ENCODE results near the gene ALPL. TPM values are rescaled to one million over a fixed set of nuclear protein-coding genes. Genes with fewer than 3 reads are reported as not detected.

The ALPL gene
- total RNA-seq, 2 donors from 2014 or later, result 1.6 to 1.9 TPM

GRCh38 chr1:21569820-21570527 is 60.8 kb downstream of the ALPL start:
- intact Hi-C loops (cut with DNase I, micrococcal nuclease), result no loop called here
- no peak for ATAC-seq

GRCh38 chr1:21570528-21570875 is 61.3 kb downstream of the ALPL start:
- DNase-seq, result no peak
- ATAC-seq, result no peak
- intact Hi-C loops (cut with DNase I, micrococcal nuclease), result no loop called here

More at GRCh38 chr1:21569820-21570527, 60.8 kb downstream of the ALPL start:
- DNase-seq, result no peak

GRCh38 chr1:21570885-21571284 is 61.7 kb downstream of the ALPL start:
- intact Hi-C loops (cut with DNase I, micrococcal nuclease), result no loop called here
- no peak for ATAC-seq
- no peak for DNase-seq

- intact Hi-C loops (cut with DNase I, micrococcal nuclease), result no loop called here
- ATAC-seq, result no peak
- DNase-seq, result no peak
Observed at GRCh38 chr1:21572221-21572620, 63.0 kb downstream of the ALPL start.

GRCh38 chr1:21572735-21573277 is 63.6 kb downstream of the ALPL start:
- ATAC-seq, result no peak
- DNase-seq, result no peak
- intact Hi-C loops (cut with DNase I, micrococcal nuclease), result no loop called here

- no peak for ATAC-seq
- no peak for DNase-seq
- intact Hi-C loops (cut with DNase I, micrococcal nuclease), result no loop called here
Observed at GRCh38 chr1:21573475-21573874, 64.3 kb downstream of the ALPL start.

GRCh38 chr1:21573971-21574465 is 64.8 kb downstream of the ALPL start:
- intact Hi-C loops (cut with DNase I, micrococcal nuclease), result no loop called here
- ATAC-seq (peak; percentile 92), DNase-seq (peak; percentile 47 to 73)

- intact Hi-C loops (cut with DNase I, micrococcal nuclease), result no loop called here
- ATAC-seq (peak; percentile 77), DNase-seq (peak in 1 of 2 donors; percentile 27)
Observed at GRCh38 chr1:21574466-21575151, 65.4 kb downstream of the ALPL start.

- ATAC-seq, result no peak
- DNase-seq, result no peak
- intact Hi-C loops (cut with DNase I, micrococcal nuclease), result no loop called here
Observed at GRCh38 chr1:21575351-21575942, 66.2 kb downstream of the ALPL start.

GRCh38 chr1:21576031-21576797 is 67.0 kb downstream of the ALPL start:
- intact Hi-C loops (cut with DNase I, micrococcal nuclease), result no loop called here
- ATAC-seq (no peak), DNase-seq (no peak)

GRCh38 chr1:21576798-21577187 is 67.6 kb downstream of the ALPL start:
- ATAC-seq (no peak), DNase-seq (no peak)
- intact Hi-C loops (cut with DNase I, micrococcal nuclease), result no loop called here

- no peak for DNase-seq
- ATAC-seq, result no peak
- intact Hi-C loops (cut with DNase I, micrococcal nuclease), result no loop called here
Observed at GRCh38 chr1:21577324-21577723, 68.1 kb downstream of the ALPL start.

GRCh38 chr1:21577933-21578332 is 68.7 kb downstream of the ALPL start:
- no peak for DNase-seq
- no peak for ATAC-seq
- intact Hi-C loops (cut with DNase I, micrococcal nuclease), result no loop called here

GRCh38 chr1:21579791-21580190 is 70.6 kb downstream of the ALPL start:
- intact Hi-C loops (cut with DNase I, micrococcal nuclease), result no loop called here

GRCh38 chr1:21584096-21584495 is 74.9 kb downstream of the ALPL start:
- intact Hi-C loops (cut with DNase I, micrococcal nuclease), result no loop called here
- no peak for ATAC-seq
- no peak for DNase-seq

More at GRCh38 chr1:21579791-21580190, 70.6 kb downstream of the ALPL start:
- ATAC-seq (no peak), DNase-seq (no peak)

GRCh38 chr1:21585037-21585436 is 75.8 kb downstream of the ALPL start:
- ATAC-seq (no peak), DNase-seq (no peak)
- intact Hi-C loops (cut with DNase I, micrococcal nuclease), result no loop called here

GRCh38 chr1:21586222-21586621 is 77.0 kb downstream of the ALPL start:
- ATAC-seq (no peak), DNase-seq (no peak)

GRCh38 chr1:21586846-21587601 is 77.8 kb downstream of the ALPL start:
- DNase-seq (peak; percentile 43 to 63), ATAC-seq (peak; percentile 72)
- intact Hi-C loops (cut with DNase I, micrococcal nuclease), result no loop called here

More at GRCh38 chr1:21586222-21586621, 77.0 kb downstream of the ALPL start:
- intact Hi-C loops (cut with DNase I, micrococcal nuclease), result no loop called here
